ENCODE data around the gene PSPC1. TPM values are rescaled to one million over a fixed set of nuclear protein-coding genes. Genes with fewer than 3 reads are reported as not detected.

The PSPC1 gene
- total RNA-seq, 2 donors from 2014 or later: 54.2 to 77.9 TPM

Other genes with a start within 250 kb of the PSPC1 start
- under 1 TPM in 1 of 2 donors, not detected in 1; 0.34 TPM for gene TPTE2, start 221.4 kb downstream of the PSPC1 start, total RNA-seq
- gene MPHOSPH8, start 149.3 kb downstream of the PSPC1 start, total RNA-seq: 10 to 100 TPM; 34.8 to 63.5 TPM
- 10 to 100 TPM; 11.6 TPM for gene ZMYM5, start 80.7 kb upstream of the PSPC1 start, total RNA-seq
- gene ZMYM2, start 175.8 kb upstream of the PSPC1 start, total RNA-seq: 100 to 1,000 TPM in 1 of 2 donors, 10 to 100 TPM in 1; 42.4 to 106 TPM

Measured in activated T-helper 17 cell treated with anti-CD3 and anti-CD28 coated beads, Interleukin-2, amount 50 U/mL, for 72 hours (primary cell).